K562 (cell line): ENCODE results near the gene DNAH9. TPM values are rescaled to one million over a fixed set of nuclear protein-coding genes. Genes with fewer than 3 reads are reported as not detected.

ENCODE experiments used
- ERF ChIP-seq: fragments of 450-650 bp; formaldehyde crosslinking; IDR thresholded peaks from 2 replicates; pipeline ENCODE4 v1.4.0; 2020; ENCODE audit warnings: mild to moderate bottlenecking, mixed read lengths
- KLF1 ChIP-seq: fragments of 450-650 bp; IDR thresholded peaks from 2 replicates; pipeline ENCODE4 v1.6.1; 2016; ENCODE audit warnings: missing genetic modification characterization, missing compliant biosample characterization
- RAD21 ChIP-seq, 2 experiments: fragments of 250-450 bp in 1 of 2; fragments of 450-650 bp in 1 of 2; sonication (Bioruptor Pico) in 1 of 2; formaldehyde crosslinking in 1 of 2; IDR thresholded peaks in 1 of 2; conservative IDR thresholded peaks in 1 of 2; 2 replicates each; pipeline versions ENCODE4 v1.4.0 to v1.8.0; 2020 to 2022; ENCODE audit warnings: mild to moderate bottlenecking in 2 of 2, moderate library complexity in 1 of 2
- SMC3 ChIP-seq: conservative IDR thresholded peaks from 2 replicates; pipeline ENCODE4 v1.6.1; 2011; ENCODE audit warnings: low read depth, low read length, improper control_type of control experiment; ENCODE audit not compliant: insufficient read depth
- SRSF7 ChIP-seq: fragments of 200-400 bp; formaldehyde crosslinking; optimal IDR thresholded peaks from 2 replicates; pipeline ENCODE3; 2017; ENCODE audit warnings: mild to moderate bottlenecking, low read depth, low read length
- polyA plus RNA-seq, 8 experiments: library from polyadenylated mRNA; depleted of rRNA in 4 of 8; stranded (reverse) in 5 of 8; unstranded in 3 of 8; fragments of >200 nt; fragmentation: Nextera tagmentation in 2 of 8; fragmentation: Illumina TruSeq in 1 of 8; extraction: Ambion mirVana in 2 of 8; extraction: Trizol in 1 of 8; gene quantifications; 2 replicates each; pipeline versions ENCODE4 v1.2.1 to v1.2.3, GENCODE V29; 2011 to 2014; ENCODE audit warnings: inconsistent platforms in 1 of 8, missing spikeins in 1 of 8
- total RNA-seq, 7 experiments: library from RNA; depleted of rRNA in 6 of 7; stranded (reverse); fragments of >200 nt in 6 of 7; fragmentation: Illumina TruSeq in 2 of 7; extraction: Trizol in 2 of 7; gene quantifications; 2 replicates each; pipeline versions ENCODE4 v1.2.1 to v1.2.3, GENCODE V29; 2011 to 2021; ENCODE audit warnings: low replicate concordance in 1 of 7
- TF ChIP-seq, protein P1 (sequence below), 2 experiments: fragments of 450-650 bp; formaldehyde crosslinking in 1 of 2; IDR thresholded peaks; 2 replicates each; pipeline versions ENCODE4 v1.4.0 to v1.6.1; 2014 to 2020; ENCODE audit warnings: mild to moderate bottlenecking in 2 of 2, borderline replicate concordance in 1 of 2, low read depth in 1 of 2
- TF ChIP-seq, protein P2 (sequence below): sonication (generic); formaldehyde crosslinking; IDR thresholded peaks from 2 replicates; pipeline ENCODE4 v1.8.1; 2023; ENCODE audit warnings: mild to moderate bottlenecking, missing genetic modification reagents
- TF ChIP-seq, protein P3 (sequence below): fragments of 250-450 bp; sonication (Bioruptor Pico); IDR thresholded peaks from 2 replicates; pipeline ENCODE4 v1.5.0; 2021; ENCODE audit warnings: mild to moderate bottlenecking, moderate library complexity
- TF ChIP-seq, protein P4 (sequence below): sonication (generic); formaldehyde crosslinking; IDR thresholded peaks from 2 replicates; pipeline ENCODE4 v1.8.1; 2023; ENCODE audit warnings: mild to moderate bottlenecking, missing genetic modification reagents
- TF ChIP-seq, protein P5 (sequence below): fragments of 200-800 bp; sonication (Bioruptor generic); IDR thresholded peaks from 2 replicates; pipeline ENCODE4 v1.6.1; 2017; ENCODE audit warnings: missing genetic modification characterization, missing compliant biosample characterization

DNAH9 gene
- total and polyA plus RNA-seq, 9 of the 15 experiments (the other 6 are each of a cell fraction or from before 2014, with no cell fraction given): not detected

DNA sequence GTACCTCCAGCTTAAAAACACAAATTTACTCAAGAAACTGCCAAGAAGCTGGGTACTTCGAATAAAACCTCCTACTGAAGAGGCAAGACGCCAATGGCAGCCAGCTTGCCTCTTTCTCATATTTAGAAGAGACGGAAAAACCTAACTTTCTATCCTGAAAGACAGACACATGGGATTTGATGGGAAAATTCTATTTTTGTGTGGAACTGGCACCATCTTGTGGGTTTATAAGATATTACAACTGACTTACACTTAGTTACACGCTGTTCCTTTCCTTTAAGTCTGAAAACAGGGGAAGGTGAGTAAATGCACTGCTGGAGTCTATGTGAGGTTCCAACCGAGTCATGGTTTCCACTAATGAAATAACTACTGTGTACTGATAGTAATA, 388.7 kb downstream of the DNAH9 start (continued):
- TF ChIP-seq, protein P1, sequence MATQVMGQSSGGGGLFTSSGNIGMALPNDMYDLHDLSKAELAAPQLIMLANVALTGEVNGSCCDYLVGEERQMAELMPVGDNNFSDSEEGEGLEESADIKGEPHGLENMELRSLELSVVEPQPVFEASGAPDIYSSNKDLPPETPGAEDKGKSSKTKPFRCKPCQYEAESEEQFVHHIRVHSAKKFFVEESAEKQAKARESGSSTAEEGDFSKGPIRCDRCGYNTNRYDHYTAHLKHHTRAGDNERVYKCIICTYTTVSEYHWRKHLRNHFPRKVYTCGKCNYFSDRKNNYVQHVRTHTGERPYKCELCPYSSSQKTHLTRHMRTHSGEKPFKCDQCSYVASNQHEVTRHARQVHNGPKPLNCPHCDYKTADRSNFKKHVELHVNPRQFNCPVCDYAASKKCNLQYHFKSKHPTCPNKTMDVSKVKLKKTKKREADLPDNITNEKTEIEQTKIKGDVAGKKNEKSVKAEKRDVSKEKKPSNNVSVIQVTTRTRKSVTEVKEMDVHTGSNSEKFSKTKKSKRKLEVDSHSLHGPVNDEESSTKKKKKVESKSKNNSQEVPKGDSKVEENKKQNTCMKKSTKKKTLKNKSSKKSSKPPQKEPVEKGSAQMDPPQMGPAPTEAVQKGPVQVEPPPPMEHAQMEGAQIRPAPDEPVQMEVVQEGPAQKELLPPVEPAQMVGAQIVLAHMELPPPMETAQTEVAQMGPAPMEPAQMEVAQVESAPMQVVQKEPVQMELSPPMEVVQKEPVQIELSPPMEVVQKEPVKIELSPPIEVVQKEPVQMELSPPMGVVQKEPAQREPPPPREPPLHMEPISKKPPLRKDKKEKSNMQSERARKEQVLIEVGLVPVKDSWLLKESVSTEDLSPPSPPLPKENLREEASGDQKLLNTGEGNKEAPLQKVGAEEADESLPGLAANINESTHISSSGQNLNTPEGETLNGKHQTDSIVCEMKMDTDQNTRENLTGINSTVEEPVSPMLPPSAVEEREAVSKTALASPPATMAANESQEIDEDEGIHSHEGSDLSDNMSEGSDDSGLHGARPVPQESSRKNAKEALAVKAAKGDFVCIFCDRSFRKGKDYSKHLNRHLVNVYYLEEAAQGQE (IDR thresholded peaks at IDR 0.05; ENCODE audit: borderline replicate concordance): peak; percentile 39; the same call in 1 of the 2 replicates
- TF ChIP-seq, protein P1 (CRISPR knock-in tag; IDR thresholded peaks at IDR 0.05; ENCODE audit: low read depth): no peak
- TF ChIP-seq, protein P2, sequence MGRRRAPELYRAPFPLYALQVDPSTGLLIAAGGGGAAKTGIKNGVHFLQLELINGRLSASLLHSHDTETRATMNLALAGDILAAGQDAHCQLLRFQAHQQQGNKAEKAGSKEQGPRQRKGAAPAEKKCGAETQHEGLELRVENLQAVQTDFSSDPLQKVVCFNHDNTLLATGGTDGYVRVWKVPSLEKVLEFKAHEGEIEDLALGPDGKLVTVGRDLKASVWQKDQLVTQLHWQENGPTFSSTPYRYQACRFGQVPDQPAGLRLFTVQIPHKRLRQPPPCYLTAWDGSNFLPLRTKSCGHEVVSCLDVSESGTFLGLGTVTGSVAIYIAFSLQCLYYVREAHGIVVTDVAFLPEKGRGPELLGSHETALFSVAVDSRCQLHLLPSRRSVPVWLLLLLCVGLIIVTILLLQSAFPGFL (CRISPR knock-in tag): no peak
- TF ChIP-seq, protein P3, sequence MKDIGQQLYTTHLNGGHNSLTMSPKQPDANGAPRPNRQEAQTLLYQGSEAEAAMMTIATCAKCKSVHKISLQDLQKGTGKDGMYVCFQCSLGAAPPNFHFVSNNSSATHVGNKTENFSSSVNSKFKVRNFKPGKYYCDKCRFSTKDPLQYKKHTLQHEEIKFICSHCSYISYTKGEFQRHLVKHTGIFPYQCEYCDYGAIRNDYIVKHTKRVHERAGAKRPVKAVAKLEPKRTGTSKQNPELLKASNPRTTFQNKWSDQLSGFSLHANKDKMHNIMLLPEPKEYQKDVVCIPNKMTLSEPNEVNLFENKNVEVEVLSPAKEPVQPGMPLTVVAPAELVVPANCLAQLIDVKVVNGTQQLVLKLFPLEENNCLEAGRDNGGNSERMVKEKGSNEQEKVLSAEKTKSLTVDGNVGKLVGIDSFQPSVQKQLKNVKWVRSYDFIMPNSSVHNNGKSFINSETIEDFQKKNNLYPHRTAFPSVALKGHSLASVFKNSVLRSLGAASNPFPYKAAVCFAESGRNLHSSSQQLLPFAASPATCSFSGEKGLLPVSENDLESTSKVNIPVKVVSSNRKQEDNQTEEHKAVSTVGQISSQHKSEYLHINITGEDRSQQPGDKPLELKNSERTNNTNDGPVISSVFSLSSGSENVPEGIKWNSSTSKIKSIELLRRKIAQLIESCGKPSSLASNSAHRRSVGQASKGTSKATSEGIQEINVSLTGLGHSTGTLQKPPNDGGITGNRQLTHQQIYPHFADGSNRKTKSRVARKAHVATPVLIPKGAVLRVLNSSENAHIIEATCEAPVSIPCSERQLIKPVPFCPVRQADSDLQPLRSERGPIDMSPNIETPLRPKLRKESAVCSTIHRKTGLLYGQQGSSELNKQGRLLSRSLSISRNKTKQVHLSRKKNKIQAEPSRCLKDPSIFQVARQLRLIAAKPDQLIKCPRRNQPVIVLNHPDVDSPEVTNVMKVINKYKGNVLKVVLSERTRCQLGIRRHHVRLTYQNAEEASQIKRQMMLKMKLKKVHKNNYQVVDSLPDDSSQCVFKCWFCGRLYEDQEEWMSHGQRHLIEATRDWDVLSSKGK (CRISPR knock-in tag): no peak
- TF ChIP-seq, protein P4, sequence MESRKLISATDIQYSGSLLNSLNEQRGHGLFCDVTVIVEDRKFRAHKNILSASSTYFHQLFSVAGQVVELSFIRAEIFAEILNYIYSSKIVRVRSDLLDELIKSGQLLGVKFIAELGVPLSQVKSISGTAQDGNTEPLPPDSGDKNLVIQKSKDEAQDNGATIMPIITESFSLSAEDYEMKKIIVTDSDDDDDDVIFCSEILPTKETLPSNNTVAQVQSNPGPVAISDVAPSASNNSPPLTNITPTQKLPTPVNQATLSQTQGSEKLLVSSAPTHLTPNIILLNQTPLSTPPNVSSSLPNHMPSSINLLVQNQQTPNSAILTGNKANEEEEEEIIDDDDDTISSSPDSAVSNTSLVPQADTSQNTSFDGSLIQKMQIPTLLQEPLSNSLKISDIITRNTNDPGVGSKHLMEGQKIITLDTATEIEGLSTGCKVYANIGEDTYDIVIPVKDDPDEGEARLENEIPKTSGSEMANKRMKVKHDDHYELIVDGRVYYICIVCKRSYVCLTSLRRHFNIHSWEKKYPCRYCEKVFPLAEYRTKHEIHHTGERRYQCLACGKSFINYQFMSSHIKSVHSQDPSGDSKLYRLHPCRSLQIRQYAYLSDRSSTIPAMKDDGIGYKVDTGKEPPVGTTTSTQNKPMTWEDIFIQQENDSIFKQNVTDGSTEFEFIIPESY (CRISPR knock-in tag): no peak
- TF ChIP-seq SRSF7 (no peak), RAD21 (CRISPR knock-in tag; conservative IDR thresholded peaks at IDR 0.05 in 1 of 2, IDR thresholded peaks at IDR 0.05 in 1 of 2) (peak in 1 of 2 experiments; percentile 64; a peak in 3 of 4 replicates), SMC3 (0 out of 2 replicates have a peak, but pooled peaks have one; percentile 18), ERF (CRISPR knock-in tag) (no peak), KLF1 (tag) (no peak)
- TF ChIP-seq, protein P5, sequence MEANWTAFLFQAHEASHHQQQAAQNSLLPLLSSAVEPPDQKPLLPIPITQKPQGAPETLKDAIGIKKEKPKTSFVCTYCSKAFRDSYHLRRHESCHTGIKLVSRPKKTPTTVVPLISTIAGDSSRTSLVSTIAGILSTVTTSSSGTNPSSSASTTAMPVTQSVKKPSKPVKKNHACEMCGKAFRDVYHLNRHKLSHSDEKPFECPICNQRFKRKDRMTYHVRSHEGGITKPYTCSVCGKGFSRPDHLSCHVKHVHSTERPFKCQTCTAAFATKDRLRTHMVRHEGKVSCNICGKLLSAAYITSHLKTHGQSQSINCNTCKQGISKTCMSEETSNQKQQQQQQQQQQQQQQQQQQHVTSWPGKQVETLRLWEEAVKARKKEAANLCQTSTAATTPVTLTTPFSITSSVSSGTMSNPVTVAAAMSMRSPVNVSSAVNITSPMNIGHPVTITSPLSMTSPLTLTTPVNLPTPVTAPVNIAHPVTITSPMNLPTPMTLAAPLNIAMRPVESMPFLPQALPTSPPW: no peak
